Tongue (tissue), 2 donors: ENCODE measurements around the gene SLX4IP. TPM values are rescaled to one million over a fixed set of nuclear protein-coding genes. Genes with fewer than 3 reads are reported as not detected.

Source experiments
- DNase-seq: peaks from one replicate; pipeline ENCODE4 v3.0.0-alpha.2; 2015
- total RNA-seq: library from RNA; depleted of rRNA; stranded (reverse); fragments of >200 nt; gene quantifications from one replicate; pipeline ENCODE4 v1.2.3, GENCODE V29; 2014

SLX4IP gene
- total RNA-seq, 1 donor from 2014 or later, result 7.6 TPM

DNA sequence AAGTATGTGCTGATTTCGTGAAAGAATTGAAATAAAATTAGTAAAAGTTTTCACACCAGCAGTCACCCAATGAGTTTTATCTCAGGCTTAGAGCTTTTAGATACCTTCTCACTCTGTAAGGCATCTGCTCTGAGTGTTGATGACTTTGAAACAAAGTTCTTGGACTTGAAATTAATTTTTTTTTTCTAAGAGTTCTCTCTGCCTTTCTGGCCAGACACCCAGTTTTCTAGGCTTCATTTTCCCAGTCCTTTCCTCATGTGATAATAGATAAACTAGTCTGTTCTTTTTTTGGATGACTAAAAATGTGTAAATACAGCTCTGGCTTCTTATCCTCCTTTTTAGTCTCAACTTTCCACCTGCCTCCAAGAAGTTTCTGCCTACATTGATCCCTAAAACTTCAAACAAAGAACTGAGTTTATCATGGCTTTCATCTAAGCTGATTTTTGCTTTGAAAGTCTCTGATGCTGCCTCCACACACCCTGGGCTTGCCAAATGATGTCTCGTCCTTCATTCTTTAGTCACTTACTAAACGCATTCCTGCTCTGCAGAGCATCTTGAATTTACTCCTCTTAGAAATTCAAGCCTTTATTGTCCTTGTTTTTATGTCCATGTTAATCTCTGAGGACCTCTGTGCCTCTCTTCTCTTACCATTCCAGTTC, 32.7 kb downstream of the SLX4IP start:
- DNase-seq, result no peak

DNA sequence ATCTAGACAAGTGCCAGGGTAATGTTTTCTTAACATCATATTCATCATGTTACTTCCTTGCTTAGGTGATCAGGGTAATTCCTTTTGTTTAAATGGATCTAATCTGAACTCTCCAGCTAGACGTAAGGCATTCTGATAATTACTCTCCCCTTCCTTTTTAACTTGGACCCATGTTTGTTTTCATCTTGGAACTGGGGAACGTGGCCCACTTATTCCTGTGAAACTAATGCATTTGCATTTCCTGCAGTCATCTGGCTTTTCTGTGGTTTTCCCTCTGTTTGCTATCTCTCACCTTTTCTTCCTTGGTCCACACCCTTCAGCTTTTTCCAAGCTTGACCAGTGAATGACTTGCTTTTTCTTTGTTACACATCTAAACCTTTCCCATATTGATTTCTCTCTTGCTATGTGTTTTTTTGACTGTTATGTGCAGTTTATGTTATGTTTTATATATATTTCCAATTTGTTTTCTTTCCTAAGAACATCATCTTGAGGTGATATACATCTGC, 33.3 kb downstream of the SLX4IP start:
- DNase-seq, result no peak

DNA sequence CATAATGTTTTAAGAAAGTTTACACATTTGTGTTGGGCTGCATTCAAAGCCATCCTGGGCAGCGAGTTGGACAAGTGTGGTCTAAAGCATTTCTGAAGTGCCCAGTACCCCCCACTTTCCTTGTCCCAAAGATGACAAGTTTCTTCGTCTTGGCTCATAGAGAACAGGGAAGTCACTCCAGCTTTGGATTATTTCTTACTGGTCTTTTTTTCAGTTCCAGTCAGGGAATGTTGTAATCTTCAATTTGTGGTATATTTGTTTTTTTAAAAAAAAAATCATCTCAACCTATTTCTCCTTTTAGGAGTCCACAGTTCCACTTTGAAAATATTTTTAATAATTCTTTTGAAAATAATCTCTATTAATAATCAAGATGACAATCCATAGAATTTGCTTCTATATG, 34.0 kb downstream of the SLX4IP start:
- no peak for DNase-seq

DNA sequence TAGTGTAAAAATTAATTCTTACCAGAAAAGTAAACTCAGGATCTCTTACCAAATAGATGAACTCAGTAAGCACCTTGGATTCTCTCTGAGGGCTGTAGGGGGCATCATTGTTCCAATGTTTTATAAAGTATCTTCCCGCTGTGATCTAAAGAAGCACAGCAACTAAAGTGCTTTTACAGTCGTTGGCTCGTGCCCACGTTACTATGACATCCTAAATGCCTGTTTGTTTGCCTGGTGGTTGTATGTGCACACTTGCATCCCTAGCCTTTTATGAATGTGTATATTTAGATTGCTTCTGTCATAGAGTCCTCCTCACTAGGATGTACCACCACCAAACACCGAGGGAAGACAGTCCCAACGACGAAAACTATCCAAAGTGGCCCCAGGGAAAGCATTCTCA, 34.5 kb downstream of the SLX4IP start:
- DNase-seq, result peak; percentile 94

DNA sequence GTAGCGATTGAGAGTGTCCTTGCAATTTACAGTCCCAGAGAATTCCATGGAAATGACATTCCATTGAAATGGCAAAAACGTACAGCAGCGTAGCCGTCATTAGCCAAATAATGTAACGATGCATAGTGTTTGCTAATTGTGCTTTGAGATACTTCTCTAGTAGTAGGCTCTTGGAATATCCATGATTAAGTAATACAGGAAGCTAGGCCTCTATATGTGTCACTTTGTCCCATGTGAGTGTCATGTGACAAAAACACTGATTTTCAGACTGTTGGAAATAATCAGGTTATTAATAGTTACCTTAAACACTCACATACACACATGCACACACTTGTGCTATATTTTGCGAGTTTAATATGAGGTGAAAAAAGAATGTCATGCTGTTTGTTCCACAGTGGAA, 35.2 kb downstream of the SLX4IP start:
- no peak for DNase-seq

DNA sequence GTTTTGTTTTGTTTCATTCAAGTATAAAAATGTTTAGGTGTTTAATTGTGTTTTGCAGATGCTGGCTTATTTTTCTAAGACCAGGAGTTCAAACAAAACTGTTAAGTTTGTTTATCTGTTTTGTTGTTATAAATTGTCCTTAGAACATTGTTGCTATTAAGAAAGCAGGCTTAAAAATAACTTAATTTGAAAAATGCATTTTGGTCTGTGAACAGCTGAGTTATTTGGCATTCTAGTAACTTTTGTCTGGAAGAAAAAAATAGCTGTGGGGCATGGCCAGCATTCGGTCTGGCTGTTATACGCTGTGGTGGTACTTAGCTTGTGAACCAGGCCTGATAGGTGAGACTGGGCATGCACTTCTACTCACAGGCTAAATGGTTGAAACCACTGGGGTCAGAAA, 37.8 kb downstream of the SLX4IP start:
- peak; percentile 29 for DNase-seq

DNA sequence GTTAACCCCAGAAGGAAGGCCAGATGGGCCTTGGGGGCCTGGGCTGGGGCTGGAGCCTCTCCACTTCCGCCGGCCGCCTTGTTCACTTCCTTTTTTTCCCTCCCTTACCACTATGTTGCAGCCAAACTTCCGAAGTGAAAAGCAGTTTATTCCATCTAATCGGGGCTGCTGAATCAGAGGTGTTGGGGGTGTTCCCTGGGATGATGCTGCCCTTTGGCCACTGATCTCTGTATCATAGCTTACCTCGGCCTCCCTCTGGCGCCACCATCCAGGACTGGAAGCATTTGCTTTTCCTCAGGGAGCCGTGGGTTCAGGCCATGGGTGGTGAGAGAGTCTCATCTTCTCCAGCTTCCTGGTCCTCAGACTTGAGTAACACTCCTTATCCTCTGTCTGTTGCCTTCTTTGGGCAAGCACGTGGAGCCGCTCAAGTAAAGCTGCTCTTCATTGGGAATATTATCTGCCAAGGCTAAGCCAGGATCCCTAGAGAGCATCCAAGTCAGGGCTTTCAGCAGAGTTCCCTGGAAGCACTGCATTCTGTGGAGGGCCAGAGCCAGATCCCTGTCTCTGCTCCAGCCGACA, 39.6 kb downstream of the SLX4IP start:
- no peak for DNase-seq

DNA sequence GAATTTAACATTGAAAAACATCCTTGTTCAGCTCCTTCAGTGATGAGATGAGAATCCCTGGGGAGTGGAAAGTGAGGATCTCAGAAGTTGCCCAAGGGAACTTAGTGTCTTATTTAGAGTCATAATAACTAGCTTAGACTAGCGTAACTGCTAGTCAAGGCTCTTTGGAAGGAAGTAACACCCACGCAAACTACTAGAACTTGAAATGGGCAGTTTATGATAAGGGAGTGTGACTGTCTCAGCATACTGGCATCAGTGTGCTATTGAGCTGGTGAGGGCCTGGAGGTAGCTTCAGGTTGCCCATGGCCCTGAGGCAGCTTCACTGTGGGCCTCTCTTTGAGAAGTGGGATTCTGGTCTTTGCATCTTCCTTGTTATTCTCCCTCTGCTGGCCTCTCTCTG, 40.1 kb downstream of the SLX4IP start:
- no peak for DNase-seq

DNA sequence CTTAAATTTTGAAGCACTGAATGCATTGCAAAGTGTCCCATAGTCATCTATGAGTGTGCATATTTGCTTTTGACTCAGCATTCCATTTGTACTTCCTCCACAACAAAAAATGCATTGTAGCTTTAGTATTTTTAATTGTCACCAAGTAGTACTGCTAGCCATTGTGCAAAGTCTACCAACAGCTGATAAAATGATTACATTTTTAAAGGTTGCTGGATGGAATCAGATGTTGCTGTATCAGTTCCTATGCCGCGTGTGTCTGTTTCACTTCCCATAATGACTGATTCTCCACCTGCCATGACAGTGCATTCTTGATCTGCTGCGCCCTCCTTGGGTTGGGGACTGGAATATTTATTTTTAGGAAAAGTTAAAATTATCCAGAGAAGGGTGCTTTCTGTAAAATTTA, 41.2 kb downstream of the SLX4IP start:
- no peak for DNase-seq

DNA sequence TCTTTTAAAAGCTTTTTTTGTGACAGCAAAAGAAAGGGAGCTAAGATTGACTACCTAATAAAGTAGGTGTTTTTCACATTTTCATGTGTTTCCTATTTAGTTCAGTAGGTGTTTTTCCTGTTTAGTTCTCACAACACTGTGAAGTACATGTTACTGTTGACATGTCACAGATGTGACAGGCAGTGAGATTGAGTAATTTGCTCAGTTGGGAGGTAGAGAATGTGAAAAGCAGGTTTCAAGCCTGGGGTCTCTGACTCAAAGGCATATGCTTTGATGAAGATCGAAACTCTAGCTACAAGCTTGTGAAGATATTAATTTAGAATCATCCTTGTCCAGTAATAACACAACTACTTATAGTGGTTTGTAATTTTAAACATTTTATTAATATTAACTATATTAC, 43.1 kb downstream of the SLX4IP start:
- DNase-seq, result no peak

DNA sequence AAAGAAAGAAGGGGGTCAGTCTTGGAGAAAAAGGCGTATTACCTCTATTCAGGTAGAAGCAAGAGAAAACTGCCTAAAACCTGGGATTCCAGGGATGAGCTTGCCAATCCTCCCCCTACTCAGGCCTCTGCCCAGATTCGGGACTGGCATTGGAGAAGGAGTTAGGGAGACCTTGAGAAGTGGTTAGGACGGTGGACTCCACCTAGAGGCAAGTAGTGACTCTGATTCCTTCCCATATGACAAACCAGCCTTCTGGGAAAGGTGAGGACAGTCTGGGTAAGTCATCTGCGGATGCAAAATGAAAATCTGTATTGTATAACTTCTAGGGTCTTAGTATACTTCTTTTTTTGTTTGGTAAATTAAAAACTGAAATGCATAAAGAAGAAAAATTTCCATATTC, 43.8 kb downstream of the SLX4IP start:
- no peak for DNase-seq

DNA sequence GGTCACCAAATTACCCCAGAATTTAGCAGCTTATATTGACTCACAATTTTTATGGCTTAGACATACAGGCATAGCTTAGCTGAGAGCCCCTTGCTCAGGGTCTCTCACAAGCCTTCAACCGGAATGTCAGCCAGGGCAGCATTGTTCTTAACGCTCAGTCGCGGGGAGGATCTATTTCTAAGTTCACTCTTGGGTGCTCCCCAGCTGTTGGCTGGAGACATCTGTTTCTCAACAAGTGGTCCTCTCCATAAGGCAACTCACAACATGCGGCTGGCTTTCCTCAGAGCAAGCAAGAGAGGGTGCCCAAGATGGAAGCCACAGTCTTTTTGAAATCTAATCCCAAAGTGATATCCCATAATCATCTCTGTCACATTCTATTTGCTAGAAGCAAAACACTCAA, 46.6 kb downstream of the SLX4IP start:
- peak; percentile 78 for DNase-seq

DNA sequence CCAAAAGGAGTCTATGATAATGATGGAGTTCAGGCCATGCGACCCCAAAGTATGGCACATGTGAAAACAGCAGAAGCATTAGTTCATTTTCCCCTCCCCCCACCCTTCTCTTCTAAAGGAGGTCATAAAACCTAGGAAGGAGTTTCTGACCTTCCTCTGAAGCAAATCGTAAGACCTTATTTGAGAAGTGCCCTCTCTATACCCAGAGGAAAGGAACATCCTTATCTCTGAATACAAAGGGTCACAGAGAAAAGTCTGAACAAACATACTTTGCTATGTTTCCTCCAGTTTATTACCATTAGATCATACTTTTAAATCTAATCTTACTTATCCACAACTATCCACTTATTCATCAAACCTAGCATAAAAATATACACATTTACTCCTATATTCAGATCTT, 48.6 kb downstream of the SLX4IP start:
- no peak for DNase-seq

DNA sequence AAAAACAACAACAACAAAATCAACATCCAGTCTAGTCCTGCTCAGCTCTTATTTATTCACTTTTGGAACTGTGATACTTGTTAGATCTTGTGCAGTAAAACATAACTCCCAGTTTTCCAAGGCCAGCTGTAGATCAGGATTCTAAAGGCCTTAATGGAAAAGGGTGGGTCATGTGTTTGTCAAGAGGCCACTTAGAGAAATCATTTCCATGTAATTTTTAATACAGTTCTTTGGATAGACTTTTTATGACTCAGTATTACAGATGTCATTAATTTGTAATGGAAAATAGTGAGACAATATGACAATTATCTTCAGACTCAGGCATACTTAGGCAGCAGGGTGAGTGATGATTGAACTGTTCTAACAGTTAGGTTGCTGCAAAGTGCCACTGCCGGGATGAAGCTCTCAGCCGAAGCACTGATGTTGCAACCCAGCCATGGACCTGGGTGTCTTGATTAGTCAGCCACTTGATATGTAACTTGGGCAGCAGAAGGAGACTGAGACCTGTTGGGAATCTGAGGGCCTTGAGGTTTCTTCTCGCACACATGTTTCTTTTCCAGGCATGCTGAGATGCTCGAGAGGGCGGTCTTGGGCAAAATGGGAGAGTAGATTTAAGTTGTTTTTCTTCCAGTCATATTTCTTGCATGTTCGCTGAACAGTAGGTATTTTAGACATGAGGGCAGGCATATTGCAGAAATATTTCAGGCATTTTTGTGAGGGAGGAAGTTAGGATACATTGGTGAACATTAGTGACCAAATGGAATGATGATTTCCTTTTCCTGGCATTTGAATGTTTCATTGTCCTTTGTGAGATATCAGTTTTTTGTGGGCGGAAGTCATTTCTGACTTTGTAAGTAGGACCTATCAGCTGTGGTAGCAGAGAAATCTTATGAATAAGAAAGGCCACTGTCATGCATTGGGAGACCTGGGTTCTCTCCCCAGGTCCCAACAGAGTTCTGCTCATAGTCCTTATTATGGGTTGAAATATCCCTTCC, 52.3 kb downstream of the SLX4IP start:
- DNase-seq, result peak; percentile 62

DNA sequence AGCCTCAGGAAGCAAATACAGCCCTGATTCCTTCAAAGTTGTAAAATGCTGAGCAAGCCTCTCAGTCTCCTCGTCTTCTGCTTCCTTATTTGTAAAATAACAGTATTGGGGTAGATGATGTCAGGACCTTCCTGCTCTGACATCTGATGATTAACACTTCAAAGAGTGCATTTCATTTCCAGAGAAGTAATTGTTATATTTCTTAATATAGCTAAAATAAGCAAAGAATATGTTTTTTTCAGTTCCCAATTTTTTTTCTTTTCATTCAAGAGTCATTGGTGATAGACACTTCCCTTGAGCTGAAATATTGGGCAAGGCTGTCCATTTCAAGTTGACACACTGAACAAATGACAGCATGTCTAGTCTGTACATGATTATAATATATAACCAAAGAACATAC, 53.4 kb downstream of the SLX4IP start:
- DNase-seq, result no peak

DNA sequence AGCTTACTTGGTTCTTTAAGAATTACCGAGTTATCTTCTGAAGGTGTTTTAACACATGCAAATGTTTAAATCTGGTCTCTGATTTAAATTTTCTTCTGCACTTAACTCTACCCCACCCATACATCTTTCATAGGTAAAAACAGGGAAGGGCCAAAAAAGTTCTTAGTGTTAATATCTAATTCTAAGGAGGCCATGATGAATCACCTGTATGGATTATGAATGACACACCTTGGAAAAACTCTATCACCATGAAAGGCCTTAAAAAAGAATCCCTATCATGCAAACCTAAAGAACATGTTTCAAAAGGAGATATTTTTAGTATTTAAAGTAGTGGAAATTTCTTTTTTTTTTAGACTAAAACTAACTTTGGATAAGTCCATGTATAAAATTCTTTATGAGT, 54.7 kb downstream of the SLX4IP start:
- DNase-seq, result no peak

DNA sequence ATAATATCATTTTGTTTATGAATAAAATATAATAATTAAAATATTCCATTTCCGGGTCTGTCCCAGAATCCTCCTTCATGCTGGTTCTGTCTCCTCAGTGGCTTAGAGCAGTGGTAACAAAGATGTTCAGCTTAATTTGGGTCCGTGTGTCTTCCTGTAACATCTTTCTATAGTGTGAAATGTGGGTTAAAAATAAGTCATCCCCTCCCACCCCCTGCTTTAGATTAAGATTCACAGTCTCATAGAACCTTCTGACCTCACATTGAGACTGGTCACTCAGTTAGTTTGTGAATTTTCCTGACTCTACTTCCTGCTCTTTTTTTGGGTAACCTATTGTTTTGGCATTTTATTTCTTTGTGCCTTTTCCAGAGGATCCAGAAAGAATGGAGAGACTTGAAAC, 55.2 kb downstream of the SLX4IP start:
- no peak for DNase-seq

DNA sequence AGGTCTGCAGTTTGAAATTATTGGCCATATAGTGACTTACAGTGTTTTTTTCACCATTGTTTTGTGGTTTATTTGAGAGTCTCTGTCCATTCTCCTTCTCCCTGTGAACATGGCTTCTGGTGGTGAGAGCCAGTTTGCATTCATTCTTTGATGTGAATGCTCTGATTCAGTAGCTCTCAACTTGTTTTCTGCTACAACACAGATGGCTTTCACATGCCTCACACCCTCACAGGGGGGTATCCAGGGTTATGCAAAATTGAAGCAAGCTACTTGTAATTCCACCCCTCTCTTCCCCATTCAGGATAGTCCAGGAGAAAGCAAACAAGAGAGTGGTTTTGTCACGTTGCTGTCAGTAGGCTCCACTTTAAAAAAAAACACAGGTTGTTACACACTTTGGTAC, 55.6 kb downstream of the SLX4IP start:
- no peak for DNase-seq

DNA sequence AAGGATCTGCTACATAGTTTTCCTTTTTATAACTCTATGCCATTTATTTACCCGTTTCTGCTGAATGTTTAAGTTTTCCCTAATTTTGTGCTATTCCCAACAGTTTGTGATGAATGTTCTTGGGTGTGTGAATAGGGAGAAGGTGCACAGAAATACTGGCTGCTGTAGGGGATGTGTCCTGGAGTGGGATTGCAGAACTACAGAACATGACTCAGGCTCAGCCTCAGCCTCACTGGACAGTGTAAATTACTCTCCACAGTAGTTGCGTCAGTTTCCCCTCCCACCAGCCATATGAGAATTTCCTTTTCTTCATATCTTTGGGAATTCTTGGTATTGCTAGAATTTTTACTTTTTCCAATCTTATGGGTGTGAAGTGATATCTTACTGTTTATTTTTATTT, 57.0 kb downstream of the SLX4IP start:
- DNase-seq, result no peak

DNA sequence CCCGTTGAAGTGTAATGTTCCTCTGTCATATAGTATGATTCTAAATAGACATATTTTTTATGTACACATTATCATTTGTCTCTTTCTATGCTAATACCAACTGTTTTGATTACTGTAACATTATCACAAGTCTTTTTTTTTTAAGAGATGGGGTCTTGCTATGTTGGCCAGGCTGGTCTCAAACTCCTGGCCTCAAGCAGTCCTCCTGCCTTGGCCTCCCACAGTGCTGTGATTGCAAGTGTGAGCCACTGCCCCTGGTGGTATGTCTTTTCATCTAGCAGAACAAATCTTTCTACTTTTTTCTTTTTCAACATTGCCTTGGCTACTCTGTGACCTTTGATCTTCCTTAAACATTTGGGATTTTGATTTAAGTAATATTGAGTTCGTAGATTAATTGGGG, 57.7 kb downstream of the SLX4IP start:
- no peak for DNase-seq

DNA sequence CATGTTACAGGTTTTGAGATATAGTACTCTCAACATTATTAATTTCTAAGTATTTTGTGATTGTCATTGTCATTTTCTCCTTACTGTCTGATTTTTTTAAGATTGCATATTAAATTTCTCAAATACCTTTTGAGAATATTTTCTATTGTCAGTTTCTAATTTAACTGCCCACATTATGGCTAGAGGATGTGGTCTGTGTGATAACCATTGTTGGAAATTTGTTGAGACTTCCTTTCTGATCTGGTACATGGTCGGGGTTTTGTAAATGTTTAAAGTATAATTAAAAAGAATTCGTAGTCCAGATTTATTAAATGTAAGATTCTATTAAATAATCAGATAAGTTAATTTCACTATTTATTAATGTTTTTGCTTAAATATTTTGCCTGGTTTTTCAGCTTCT, 60.1 kb downstream of the SLX4IP start:
- no peak for DNase-seq

DNA sequence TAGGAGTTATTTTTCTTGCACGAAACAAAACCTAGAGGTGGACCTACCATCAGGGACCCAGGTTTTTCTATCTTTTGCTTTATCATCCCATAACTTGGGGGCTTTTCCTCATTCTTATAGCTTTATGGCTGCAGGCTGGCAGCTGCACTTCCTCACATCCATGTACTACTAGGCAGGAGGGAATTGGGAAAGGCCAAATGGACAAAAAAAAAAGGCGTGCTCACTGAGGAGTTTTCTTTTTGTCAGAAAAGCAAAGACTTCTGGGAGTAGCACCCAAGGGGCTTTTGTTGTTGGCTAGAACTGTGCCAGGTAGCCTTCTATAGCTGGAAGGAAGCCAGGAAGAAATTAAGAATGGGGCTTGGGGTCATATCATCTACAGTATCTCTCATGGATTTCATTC, 61.4 kb downstream of the SLX4IP start:
- no peak for DNase-seq

DNA sequence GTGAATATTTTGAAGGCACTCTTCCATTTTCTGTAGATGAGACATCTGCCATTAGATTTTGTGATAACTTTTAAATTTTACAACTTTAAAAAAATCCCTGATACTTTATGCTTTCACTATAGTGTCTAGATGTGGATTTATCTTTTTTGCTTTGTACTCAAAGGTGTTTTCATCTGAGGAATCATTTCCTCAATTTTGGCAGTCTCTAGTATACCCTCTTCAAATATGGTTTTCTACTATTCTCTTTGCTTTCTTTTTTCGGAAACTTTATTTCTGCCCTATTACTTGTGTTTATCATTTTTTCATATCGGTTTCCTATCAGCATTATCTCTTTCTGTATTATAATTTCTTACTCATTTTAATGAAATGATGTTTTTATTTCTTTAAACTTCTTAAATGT, 62.2 kb downstream of the SLX4IP start:
- no peak for DNase-seq
